GM21786 (cell line): ENCODE data around the gene TCP11.

ENCODE experiments used
- ATAC-seq: cut with Tn5 transposase; IDR thresholded peaks from one replicate; pipeline ENCODE4 v1.9.1; 2021; ENCODE audit not compliant: unreplicated experiment

Gene TCP11

GRCh38 chr6:35141007-35141655 lies at the start of gene TCP11:
TSS of gene TCP11 (minus strand) at chr6:35141339. CDS start at chr6:35140870, 469 bp downstream.
- ATAC-seq = no peak

- no peak for ATAC-seq
Observed at GRCh38 chr6:35190306-35190705, 49.2 kb upstream of the TCP11 start.

GRCh38 chr6:35188886-35189285 lies 47.7 kb upstream of the TCP11 start:
- no peak for ATAC-seq

GRCh38 chr6:35186571-35186970 lies 45.4 kb upstream of the TCP11 start:
- ATAC-seq = no peak

GRCh38 chr6:35185971-35186370 lies 44.8 kb upstream of the TCP11 start:
- ATAC-seq = no peak

GRCh38 chr6:35185302-35185681 lies 44.2 kb upstream of the TCP11 start:
- no peak for ATAC-seq

GRCh38 chr6:35184580-35185301 lies 43.6 kb upstream of the TCP11 start:
- no peak for ATAC-seq

- ATAC-seq = no peak
Observed at GRCh38 chr6:35183935-35184334, 42.8 kb upstream of the TCP11 start.

- no peak for ATAC-seq
Observed at GRCh38 chr6:35183281-35183680, 42.1 kb upstream of the TCP11 start.

- ATAC-seq = no peak
Observed at GRCh38 chr6:35181933-35182612, 40.9 kb upstream of the TCP11 start.

- no peak for ATAC-seq
Observed at GRCh38 chr6:35181308-35181932, 40.3 kb upstream of the TCP11 start.

- no peak for ATAC-seq
Observed at GRCh38 chr6:35179901-35180535, 38.9 kb upstream of the TCP11 start.

- no peak for ATAC-seq
Observed at GRCh38 chr6:35178932-35179832, 38.0 kb upstream of the TCP11 start.

GRCh38 chr6:35178012-35178411 lies 36.9 kb upstream of the TCP11 start:
- ATAC-seq = no peak

GRCh38 chr6:35177596-35177995 lies 36.5 kb upstream of the TCP11 start:
- ATAC-seq = no peak

- no peak for ATAC-seq
Observed at GRCh38 chr6:35177157-35177556, 36.0 kb upstream of the TCP11 start.

GRCh38 chr6:35176301-35177024 lies 35.3 kb upstream of the TCP11 start:
- no peak for ATAC-seq

- no peak for ATAC-seq
Observed at GRCh38 chr6:35174501-35174900, 33.4 kb upstream of the TCP11 start.

GRCh38 chr6:35174088-35174434 lies 32.9 kb upstream of the TCP11 start:
- ATAC-seq = no peak
